BJ (cell line): ENCODE results near the gene REEP2. TPM values are rescaled to one million over a fixed set of nuclear protein-coding genes. Genes with fewer than 3 reads are reported as not detected.
"Not testable (repeated sequence)": the region's sequence is repeated elsewhere in the genome, so short reads cannot be mapped to it uniquely, and the experiment has no call there.

Experiments used
- CTCF ChIA-PET: fragments of 350-600 bp; formaldehyde crosslinking; extraction: SDS; loops from one replicate; lab custom pipeline; 2021; ENCODE audit warnings: antibody characterized with exemption, inconsistent platforms; lab: Yijun Ruan, JAX
- POLR2A ChIA-PET: fragments of 300-600 bp; sonication (Branson Sonifier 250); formaldehyde crosslinking; extraction: SDS; loops from one replicate; lab custom pipeline; 2021; ENCODE audit warnings: antibody characterized with exemption; lab: Charles Lee
- DNase-seq: peaks from one replicate; pipeline ENCODE4 v3.0.0-alpha.2; 2011; ENCODE audit warnings: low read depth
- H3K27me3 ChIP-seq: 2 replicates; pipeline ENCODE4 v1.6.0; 2011; ENCODE audit warnings: low read length; ENCODE audit not compliant: control insufficient read depth, insufficient read depth
- H3K36me3 ChIP-seq: 2 replicates; pipeline ENCODE4 v1.5.1; 2011; ENCODE audit warnings: low read length; ENCODE audit not compliant: control insufficient read depth, insufficient read depth
- H3K4me3 ChIP-seq: 2 replicates; pipeline ENCODE4 v1.5.1; 2011; ENCODE audit warnings: low read depth, mild to moderate bottlenecking, control low read depth, low read length
- polyA plus RNA-seq: library from polyadenylated mRNA; depleted of rRNA; stranded (reverse); fragments of >200 nt; gene quantifications from 2 replicates; pipeline ENCODE4 v1.2.3, GENCODE V29; 2011
- TF ChIP-seq, protein P1 (sequence below): IDR thresholded peaks from 2 replicates; pipeline ENCODE4 v1.5.1; 2011; ENCODE audit warnings: low read depth, mild to moderate bottlenecking, control low read depth, inconsistent platforms, low read length, moderate library complexity; ENCODE audit not compliant: insufficient read depth

Gene REEP2
- polyA plus RNA-seq, 1 experiment, result 12.0 TPM

DNA sequence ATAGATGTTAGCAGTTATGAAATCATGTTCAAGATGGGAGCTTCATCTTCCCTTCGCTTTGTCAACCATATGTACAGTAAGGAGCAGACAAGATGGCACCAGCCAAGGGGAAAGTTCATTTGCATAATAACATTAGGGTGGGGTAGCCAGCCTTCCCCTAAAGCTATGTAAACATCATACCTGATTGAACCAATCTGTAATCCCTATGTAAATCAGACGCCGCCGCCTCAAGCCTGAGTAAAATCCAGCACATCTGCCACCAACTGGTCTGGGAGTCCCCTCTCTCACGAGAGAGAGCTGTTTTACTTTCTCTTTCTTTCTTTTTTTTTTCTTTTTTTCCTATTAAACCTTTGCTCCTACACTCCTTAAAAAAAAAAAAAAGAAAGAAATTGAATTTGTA lies 30.8 kb upstream of the REEP2 start:
- CTCF ChIA-PET, result interaction anchor here (1.1 kb wide), 1 partner anchor 13 kb away, joined by 3 read pairs; no protein-coding TSS in a partner anchor
- POLR2A ChIA-PET, result no interaction called here
- no peak for DNase-seq
- peaks cover 5% of the 10 kb centered on the region for H3K36me3 ChIP-seq
- H3K4me3 ChIP-seq, result no peak overlapping the region
- no peaks in the 10 kb centered on the region for H3K27me3 ChIP-seq
- TF ChIP-seq, protein P1, sequence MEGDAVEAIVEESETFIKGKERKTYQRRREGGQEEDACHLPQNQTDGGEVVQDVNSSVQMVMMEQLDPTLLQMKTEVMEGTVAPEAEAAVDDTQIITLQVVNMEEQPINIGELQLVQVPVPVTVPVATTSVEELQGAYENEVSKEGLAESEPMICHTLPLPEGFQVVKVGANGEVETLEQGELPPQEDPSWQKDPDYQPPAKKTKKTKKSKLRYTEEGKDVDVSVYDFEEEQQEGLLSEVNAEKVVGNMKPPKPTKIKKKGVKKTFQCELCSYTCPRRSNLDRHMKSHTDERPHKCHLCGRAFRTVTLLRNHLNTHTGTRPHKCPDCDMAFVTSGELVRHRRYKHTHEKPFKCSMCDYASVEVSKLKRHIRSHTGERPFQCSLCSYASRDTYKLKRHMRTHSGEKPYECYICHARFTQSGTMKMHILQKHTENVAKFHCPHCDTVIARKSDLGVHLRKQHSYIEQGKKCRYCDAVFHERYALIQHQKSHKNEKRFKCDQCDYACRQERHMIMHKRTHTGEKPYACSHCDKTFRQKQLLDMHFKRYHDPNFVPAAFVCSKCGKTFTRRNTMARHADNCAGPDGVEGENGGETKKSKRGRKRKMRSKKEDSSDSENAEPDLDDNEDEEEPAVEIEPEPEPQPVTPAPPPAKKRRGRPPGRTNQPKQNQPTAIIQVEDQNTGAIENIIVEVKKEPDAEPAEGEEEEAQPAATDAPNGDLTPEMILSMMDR, result no peak

- DNase-seq, POLR2A ChIA-PET, H3K27me3 ChIP-seq, H3K36me3 ChIP-seq, H3K4me3 ChIP-seq: not testable (repeated sequence)
- CTCF ChIA-PET, result interaction anchor here (0.8 to 1.8 kb wide), 8 partner anchors 9 to 204 kb away, joined by 3 to 8 read pairs (median 3); no protein-coding TSS in a partner anchor
- TF ChIP-seq, protein P1, result peak; percentile 46
These were observed 27.7 kb upstream of the REEP2 start for GRCh38 chr5:138410996-138411640.

- DNase-seq, result no peak
- CTCF ChIA-PET, result no interaction called here
- no peaks in the 10 kb centered on the region for H3K27me3 ChIP-seq
- POLR2A ChIA-PET, result no interaction called here
- H3K36me3 ChIP-seq, result peaks cover 17% of the 10 kb centered on the region
- H3K4me3 ChIP-seq, result no peak overlapping the region
- TF ChIP-seq, protein P1, result no peak
These were observed 20.4 kb upstream of the REEP2 start for GRCh38 chr5:138418444-138418843.

- no peak overlapping the region for H3K4me3 ChIP-seq
- CTCF ChIA-PET, result interaction anchor here (0.7 to 2.9 kb wide), 6 partner anchors 10 to 69 kb away, joined by 3 to 9 read pairs (median 3); no protein-coding TSS in a partner anchor
- peaks cover 20% of the 10 kb centered on the region for H3K36me3 ChIP-seq
- TF ChIP-seq, protein P1, result no peak
- no peak for DNase-seq
- H3K27me3 ChIP-seq, result no peaks in the 10 kb centered on the region
- POLR2A ChIA-PET, result no interaction called here
These were observed 13.8 kb upstream of the REEP2 start for GRCh38 chr5:138425079-138425478.

GRCh38 chr5:138435943-138436342 lies 2.9 kb upstream of the REEP2 start:
- CTCF ChIA-PET, result interaction anchor here (0.6 to 0.9 kb wide), 2 partner anchors 23 to 367 kb away, joined by 3 read pairs; no protein-coding TSS in a partner anchor
- DNase-seq, result no peak
- Histone ChIP-seq H3K36me3 (peaks cover 10% of the 10 kb centered on the region), H3K27me3 (no peaks in the 10 kb centered on the region), H3K4me3 (no peak overlapping the region)
- POLR2A ChIA-PET, result no interaction called here
- TF ChIP-seq, protein P1, result no peak
